B cell (primary cell): ENCODE data around the gene FTCD. TPM values are rescaled to one million over a fixed set of nuclear protein-coding genes. Genes with fewer than 3 reads are reported as not detected.

Source experiments
- ATAC-seq: fragments of 200-7000 bp; cut with Tn5 transposase; one replicate; pipeline ENCODE4 v1.10.0; 2021; ENCODE audit warnings: low read depth, mild to moderate bottlenecking, moderate number of reproducible peaks, moderate library complexity
- CTCF ChIA-PET: fragments of 350-600 bp; sonication (Branson Sonifier 250); formaldehyde crosslinking; loops from one replicate; lab custom pipeline; 2021; ENCODE audit warnings: antibody characterized with exemption, inconsistent platforms; lab: Charles Lee
- POLR2A ChIA-PET: fragments of 350-600 bp; sonication (Branson Sonifier 250); formaldehyde crosslinking; loops from one replicate; lab custom pipeline; 2021; ENCODE audit warnings: antibody characterized with exemption; lab: Charles Lee
- DNase-seq: peaks from one replicate; pipeline ENCODE4 v3.0.0; 2013
- H2AFZ ChIP-seq: 2 replicates; pipeline ENCODE4 v1.6.1; 2012; ENCODE audit warnings: mild to moderate bottlenecking, low read depth, low read length; ENCODE audit not compliant: insufficient read depth, poor library complexity, severe bottlenecking
- H3K27ac ChIP-seq, 2 donors: 1 replicate in 1 of 2; 2 replicates in 1 of 2; pipeline ENCODE4 v1.5.1; 2012 to 2013; ENCODE audit warnings: low read length in 2 of 2, mild to moderate bottlenecking in 2 of 2, moderate library complexity in 1 of 2
- H3K27me3 ChIP-seq, 4 experiments: fragments of 200-600 bp in 1 of 4; sonication (generic) in 1 of 4; replicated peaks in 1 of 4; 1 replicate in 2 of 4; 2 replicates in 2 of 4; pipeline versions ENCODE4 v1.6.1 to v1.7.0; 2013 to 2016; ENCODE audit warnings: low read length in 3 of 4, mild to moderate bottlenecking in 2 of 4, mixed read lengths in 1 of 4, moderate library complexity in 1 of 4; ENCODE audit not compliant: insufficient read depth in 4 of 4, control insufficient read depth in 3 of 4; ENCODE audit errors: control extremely low read depth in 1 of 4
- H3K36me3 ChIP-seq, 2 experiments: replicated peaks in 1 of 2; 1 replicate in 1 of 2; 2 replicates in 1 of 2; pipeline versions ENCODE4 v1.6.1 to v1.7.1; 2013; ENCODE audit warnings: low read length in 1 of 2; ENCODE audit not compliant: insufficient read depth in 2 of 2, control insufficient read depth in 1 of 2; ENCODE audit errors: control extremely low read depth in 1 of 2, extremely low read depth in 1 of 2
- H3K4me1 ChIP-seq, 2 donors: fragments of 200-600 bp in 1 of 2; sonication (generic) in 1 of 2; 1 replicate in 1 of 2; 2 replicates in 1 of 2; pipeline versions ENCODE4 v1.5.1 to v1.6.1; 2013 to 2017; ENCODE audit warnings: low read length in 2 of 2; ENCODE audit not compliant: control insufficient read depth in 2 of 2, insufficient read depth in 2 of 2
- H3K4me2 ChIP-seq: replicated peaks from 2 replicates; pipeline ENCODE3; 2012; ENCODE audit warnings: mild to moderate bottlenecking, low read depth, low read length; ENCODE audit not compliant: poor library complexity, severe bottlenecking
- H3K4me3 ChIP-seq, 5 experiments: fragments of 200-600 bp in 1 of 5; sonication (generic) in 1 of 5; 1 replicate in 3 of 5; 2 replicates in 2 of 5; pipeline versions ENCODE4 v1.5.1 to v1.7.0; 2011 to 2016; ENCODE audit warnings: low read length in 4 of 5, mild to moderate bottlenecking in 4 of 5, low read depth in 2 of 5, control low read depth in 1 of 5, moderate library complexity in 1 of 5; ENCODE audit not compliant: insufficient read depth in 1 of 5; ENCODE audit errors: control extremely low read depth in 1 of 5, extremely low read depth in 1 of 5
- H3K79me2 ChIP-seq: fragments of 200-600 bp; sonication (generic); one replicate; pipeline ENCODE4 v1.6.0; 2016; ENCODE audit warnings: low read length; ENCODE audit not compliant: control insufficient read depth, insufficient read depth
- H3K9ac ChIP-seq: fragments of 200-600 bp; sonication (generic); 2 replicates; pipeline ENCODE4 v1.6.1; 2017; ENCODE audit warnings: mild to moderate bottlenecking, low read length, moderate library complexity
- H3K9me3 ChIP-seq, 3 donors: one replicate each; pipeline versions ENCODE4 v1.6.1 to v1.7.1; 2013; ENCODE audit warnings: low read length in 2 of 3; ENCODE audit not compliant: control insufficient read depth in 2 of 3, insufficient read depth in 1 of 3; ENCODE audit errors: control extremely low read depth in 1 of 3
- H4K20me1 ChIP-seq: 2 replicates; pipeline ENCODE4 v1.6.0; 2012; ENCODE audit warnings: mild to moderate bottlenecking, low read length; ENCODE audit not compliant: insufficient read depth, control insufficient read depth, poor library complexity, severe bottlenecking
- H3K27ac Mint-ChIP-seq: one replicate; pipeline ENCODE4 v1.8.0; 2021; ENCODE audit warnings: mixed read lengths
- H3K27me3 Mint-ChIP-seq: one replicate; pipeline ENCODE4 v1.8.0; 2021; ENCODE audit warnings: mixed read lengths
- H3K4me1 Mint-ChIP-seq: one replicate; pipeline ENCODE4 v1.8.0; 2021; ENCODE audit warnings: mixed read lengths
- H3K4me3 Mint-ChIP-seq: one replicate; pipeline ENCODE4 v1.8.0; 2021; ENCODE audit warnings: mixed read lengths
- H3K9me3 Mint-ChIP-seq: one replicate; pipeline ENCODE4 v1.8.0; 2022; ENCODE audit warnings: mixed read lengths; ENCODE audit not compliant: insufficient read depth
- CTCF ChIP-seq: fragments of 200-600 bp; IDR thresholded peaks from one replicate; pipeline ENCODE4 v1.8.0; 2022; ENCODE audit warnings: antibody characterized with exemption, mild to moderate bottlenecking
- EZH2 ChIP-seq: IDR thresholded peaks from 2 replicates; pipeline ENCODE4 v1.6.1; 2012; ENCODE audit warnings: borderline replicate concordance, low read depth, mild to moderate bottlenecking, moderate library complexity, low read length; ENCODE audit not compliant: insufficient read depth, poor library complexity, severe bottlenecking
- WGBS: methylation state at CpG from one replicate; pipeline ENCODE4 v1.1.5; 2013; ENCODE audit warnings: missing lambda C conversion rate; ENCODE audit not compliant: insufficient coverage; 5-methylcytosine and 5-hydroxymethylcytosine counted together
- intact Hi-C: fragments of 100-400 bp; cut with micrococcal nuclease; formaldehyde crosslinking; loops from one replicate; pipeline ENCODE4 v1.10.0; 2022
- polyA plus RNA-seq: library from polyadenylated mRNA; depleted of rRNA; stranded (reverse); fragments of >200 nt; gene quantifications from 2 replicates; pipeline ENCODE4 v1.2.3, GENCODE V29; 2012
- total RNA-seq, 2 donors: library from RNA; stranded (reverse); fragments of 120-200 nt in 1 of 2; gene quantifications; 1 replicate in 1 of 2; 2 replicates in 1 of 2; pipeline versions ENCODE4 v1.2.3 to v1.2.4, GENCODE V29; 2013 to 2022

FTCD gene
- total and polyA plus RNA-seq, 2 donors (not counting 1 experiment from before 2014, with no cell fraction given) = 0.22 to 0.39 TPM

DNA sequence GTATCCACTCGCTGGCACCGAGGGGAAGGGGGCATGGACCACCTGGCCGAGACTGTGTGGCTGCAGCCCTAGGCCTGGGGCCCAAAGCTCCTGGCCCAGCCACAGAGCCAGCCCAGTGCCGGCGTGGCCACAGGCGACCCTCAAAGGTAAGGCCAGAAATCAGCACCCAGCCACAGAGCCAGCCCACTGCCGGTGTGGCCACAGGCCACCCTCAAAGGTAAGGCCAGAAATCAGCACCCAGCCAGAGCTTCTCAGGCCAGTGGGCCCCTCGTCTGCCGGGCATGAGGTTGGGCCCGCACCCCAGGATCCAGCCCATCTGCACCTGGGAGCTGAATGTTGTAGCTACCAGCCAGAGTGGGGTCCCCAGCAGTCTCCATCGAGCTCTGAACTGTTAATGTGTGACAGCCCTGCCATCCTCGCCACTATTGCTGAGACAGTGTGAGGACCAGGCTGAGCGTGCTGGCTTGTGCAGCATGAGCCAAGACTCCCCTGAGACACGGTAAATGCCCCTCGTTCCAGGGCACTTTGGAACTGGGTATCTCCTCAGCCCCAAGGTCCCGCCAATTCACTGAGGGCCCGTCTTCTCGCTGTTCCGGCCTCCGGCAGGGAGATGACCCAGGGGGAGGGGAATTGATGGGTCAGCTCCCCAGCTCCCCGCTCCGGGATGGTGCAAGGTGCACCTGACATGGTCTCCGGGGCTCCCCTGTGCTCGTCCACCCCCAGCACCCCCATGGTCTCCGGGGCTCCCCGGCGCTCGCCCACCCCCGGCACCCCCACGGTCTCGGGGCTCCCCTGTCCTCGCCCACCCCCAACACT, 4.7 kb upstream of the FTCD start:
- intact Hi-C loops = no loop called here
- no peak overlapping the region for H3K4me3 Mint-ChIP-seq
- no peak overlapping the region for H3K27ac Mint-ChIP-seq
- H3K27me3 Mint-ChIP-seq = no peaks in the 10 kb centered on the region
- no peaks in the 10 kb centered on the region for H3K36me3 ChIP-seq
- no peak overlapping the region for H2AFZ ChIP-seq
- no peaks in the 10 kb centered on the region for H3K79me2 ChIP-seq
- no peak overlapping the region for H3K27ac ChIP-seq
- 98% methylated on average over 26 of the region's 32 CpGs for WGBS
- no peak for ATAC-seq
- H3K9me3 Mint-ChIP-seq = no peaks in the 10 kb centered on the region
- no peak overlapping the region for H3K4me3 ChIP-seq
- no peak overlapping the region for H3K9ac ChIP-seq
- no peak for TF ChIP-seq EZH2
- no peak for TF ChIP-seq CTCF
- H3K4me1 Mint-ChIP-seq = no peaks in the 10 kb centered on the region
- H3K4me1 ChIP-seq = no peaks in the 10 kb centered on the region
- ChIA-PET POLR2A (no interaction called here), CTCF (no interaction called here)
- H4K20me1 ChIP-seq = no peaks in the 10 kb centered on the region
- DNase-seq = no peak
- no peak overlapping the region for H3K4me2 ChIP-seq
- H3K9me3 ChIP-seq = peaks cover 0 to 12% (median 0%) of the 10 kb centered on the region in 3 donors
- no peaks in the 10 kb centered on the region for H3K27me3 ChIP-seq

GRCh38 chr21:46159390-46159789, 4.0 kb upstream of the FTCD start:
- Mint-ChIP-seq H3K27ac (no peak overlapping the region), H3K4me1 (no peaks in the 10 kb centered on the region), H3K27me3 (no peaks in the 10 kb centered on the region), H3K4me3 (no peak overlapping the region), H3K9me3 (no peaks in the 10 kb centered on the region)
- ChIA-PET POLR2A (no interaction called here), CTCF (no interaction called here)
- Histone ChIP-seq H3K4me1 (no peaks in the 10 kb centered on the region), H3K9me3 (peaks cover 0 to 12% (median 0%) of the 10 kb centered on the region in 3 donors), H3K79me2 (no peaks in the 10 kb centered on the region), H3K27ac (no peak overlapping the region), H3K27me3 (no peaks in the 10 kb centered on the region), H3K9ac (no peak overlapping the region), H3K4me2 (no peak overlapping the region), H4K20me1 (no peaks in the 10 kb centered on the region), H3K36me3 (no peaks in the 10 kb centered on the region), H2AFZ (no peak overlapping the region), H3K4me3 (no peak overlapping the region)
- ATAC-seq (no peak), DNase-seq (no peak)
- WGBS = 92% methylated on average over 8 of the region's 12 CpGs
- TF ChIP-seq CTCF (no peak), EZH2 (no peak)
- intact Hi-C loops = no loop called here
